IMR-90 (cell line): ENCODE data around the gene FAM199X. TPM values are rescaled to one million over a fixed set of nuclear protein-coding genes. Genes with fewer than 3 reads are reported as not detected.

Experiments
- ATAC-seq: fragments of 200-7000 bp; cut with Tn5 transposase; 2 replicates; pipeline ENCODE4 v1.9.1; 2020; ENCODE audit warnings: low read depth, mild to moderate bottlenecking, moderate library complexity
- BruUV-seq: library from RNA; stranded (reverse); fragments of 400-500 nt; replicated peaks from 2 replicates; lab custom pipeline; 2021; lab: Mats Ljungman, UMichigan
- CTCF ChIA-PET: fragments of 300-600 bp; formaldehyde crosslinking; extraction: SDS; loops from one replicate; lab custom pipeline; 2021; ENCODE audit warnings: antibody characterized with exemption; lab: Yijun Ruan, JAX
- POLR2A ChIA-PET: fragments of 300-600 bp; sonication (Branson Sonifier 250); formaldehyde crosslinking; loops from one replicate; lab custom pipeline; 2022; ENCODE audit warnings: antibody characterized with exemption; ENCODE audit not compliant: unreplicated experiment; lab: Charles Lee
- DNase-seq: peaks from one replicate; pipeline ENCODE4 v3.0.0; 2013
- H2AFZ ChIP-seq: replicated peaks from 2 replicates; pipeline ENCODE3; 2013; ENCODE audit warnings: low read length, mild to moderate bottlenecking; ENCODE audit not compliant: poor library complexity
- H2AK5ac ChIP-seq: 2 replicates; pipeline ENCODE4 v1.6.1; 2013; ENCODE audit warnings: low read depth, low read length, inconsistent platforms
- H2AK9ac ChIP-seq: replicated peaks from 2 replicates; pipeline ENCODE3; 2013; ENCODE audit warnings: mild to moderate bottlenecking, low read depth, low read length, moderate library complexity; ENCODE audit not compliant: poor library complexity
- H2BK120ac ChIP-seq: 2 replicates; pipeline ENCODE4 v1.6.1; 2013; ENCODE audit warnings: low read depth, low read length, inconsistent platforms
- H2BK15ac ChIP-seq: 3 replicates; pipeline ENCODE4 v1.6.1; 2013; ENCODE audit warnings: low read depth, low read length, inconsistent platforms
- H2BK20ac ChIP-seq: 2 replicates; pipeline ENCODE4 v1.6.1; 2013; ENCODE audit warnings: low read depth, mild to moderate bottlenecking, inconsistent platforms, low read length, moderate library complexity
- H2BK5ac ChIP-seq: 2 replicates; pipeline ENCODE4 v1.6.1; 2013; ENCODE audit warnings: mild to moderate bottlenecking, low read depth, low read length, inconsistent platforms; ENCODE audit not compliant: poor library complexity, severe bottlenecking
- H3K14ac ChIP-seq: replicated peaks from 2 replicates; pipeline ENCODE4 v1.6.1; 2013; ENCODE audit warnings: low read depth, low read length, inconsistent platforms
- H3K18ac ChIP-seq: 2 replicates; pipeline ENCODE4 v1.6.1; 2013; ENCODE audit warnings: low read depth, low read length, control low read depth
- H3K23ac ChIP-seq: 2 replicates; pipeline ENCODE4 v1.6.1; 2013; ENCODE audit warnings: low read depth, low read length, inconsistent platforms
- H3K27ac ChIP-seq: 2 replicates; pipeline ENCODE4 v1.5.1; 2013; ENCODE audit warnings: mild to moderate bottlenecking, control low read depth, low read length; ENCODE audit not compliant: insufficient read depth
- H3K27me3 ChIP-seq: 2 replicates; pipeline ENCODE4 v1.6.1; 2013; ENCODE audit warnings: low read length; ENCODE audit not compliant: control insufficient read depth, insufficient read depth
- H3K36me3 ChIP-seq: 2 replicates; pipeline ENCODE4 v1.6.1; 2013; ENCODE audit warnings: low read length, mixed read lengths; ENCODE audit not compliant: control insufficient read depth, insufficient read depth
- H3K4ac ChIP-seq: 2 replicates; pipeline ENCODE4 v1.6.1; 2013; ENCODE audit warnings: low read depth, low read length, inconsistent platforms
- H3K4me1 ChIP-seq: 2 replicates; pipeline ENCODE4 v1.6.1; 2013; ENCODE audit warnings: low read length, mixed read lengths; ENCODE audit not compliant: control insufficient read depth, insufficient read depth
- H3K4me2 ChIP-seq: 2 replicates; pipeline ENCODE4 v1.6.1; 2013; ENCODE audit warnings: low read depth, mild to moderate bottlenecking, control low read depth, low read length, moderate library complexity
- H3K4me3 ChIP-seq: 2 replicates; pipeline ENCODE4 v1.5.1; 2013; ENCODE audit warnings: low read depth, mild to moderate bottlenecking, control low read depth, low read length, moderate library complexity; ENCODE audit not compliant: insufficient read depth
- H3K56ac ChIP-seq: 2 replicates; pipeline ENCODE4 v1.6.1; 2013; ENCODE audit warnings: low read length, inconsistent platforms; ENCODE audit not compliant: insufficient read depth; ENCODE audit errors: extremely low read depth
- H3K79me1 ChIP-seq, 2 experiments: 2 replicates each; pipeline ENCODE4 v1.6.1; 2013; ENCODE audit warnings: low read length in 2 of 2, inconsistent platforms in 1 of 2, low read depth in 1 of 2
- H3K9ac ChIP-seq: 2 replicates; pipeline ENCODE4 v1.6.1; 2013; ENCODE audit warnings: low read depth, low read length, control low read depth
- H3K9me1 ChIP-seq: 2 replicates; pipeline ENCODE4 v1.6.1; 2013; ENCODE audit warnings: low read length, inconsistent platforms; ENCODE audit not compliant: insufficient read depth
- H3K9me3 ChIP-seq: 2 replicates; pipeline ENCODE4 v1.6.1; 2013; ENCODE audit warnings: low read length; ENCODE audit not compliant: control insufficient read depth, insufficient read depth
- H4K20me1 ChIP-seq: 2 replicates; pipeline ENCODE4 v1.6.1; 2013; ENCODE audit warnings: low read length, inconsistent platforms; ENCODE audit not compliant: insufficient read depth
- H4K5ac ChIP-seq: 2 replicates; pipeline ENCODE4 v1.6.1; 2013; ENCODE audit warnings: mild to moderate bottlenecking, low read depth, low read length, control low read depth
- H4K8ac ChIP-seq, 2 experiments: 2 replicates each; pipeline ENCODE4 v1.6.1; 2013; ENCODE audit warnings: low read depth in 2 of 2, low read length in 2 of 2, control low read depth in 1 of 2, inconsistent platforms in 1 of 2
- H4K91ac ChIP-seq: 2 replicates; pipeline ENCODE4 v1.6.1; 2013; ENCODE audit warnings: low read depth, low read length, inconsistent platforms; ENCODE audit not compliant: insufficient read depth
- BHLHE40 ChIP-seq: fragments of 150-350 bp; IDR thresholded peaks from 2 replicates; pipeline ENCODE4 v1.6.1; 2016; ENCODE audit warnings: mild to moderate bottlenecking, low read depth, low read length
- CEBPB ChIP-seq: IDR thresholded peaks from 2 replicates; pipeline ENCODE4 v1.6.1; 2012; ENCODE audit warnings: low read depth, low read length, improper control_type of control experiment
- CHD1 ChIP-seq: IDR thresholded peaks from 2 replicates; pipeline ENCODE4 v1.6.1; 2012; ENCODE audit warnings: low read depth, low read length, improper control_type of control experiment
- FOS ChIP-seq: fragments of 150-350 bp; IDR thresholded peaks from 2 replicates; pipeline ENCODE4 v1.6.1; 2016; ENCODE audit warnings: low read depth, low read length
- MAFK ChIP-seq: IDR thresholded peaks from 2 replicates; pipeline ENCODE4 v1.6.1; 2012; ENCODE audit warnings: low read depth, low read length, improper control_type of control experiment
- MAZ ChIP-seq: IDR thresholded peaks from 2 replicates; pipeline ENCODE4 v1.6.1; 2012; ENCODE audit warnings: low read depth, mild to moderate bottlenecking, low read length, improper control_type of control experiment, moderate library complexity, borderline replicate concordance
- MXI1 ChIP-seq: IDR thresholded peaks from 2 replicates; pipeline ENCODE4 v1.6.1; 2012; ENCODE audit warnings: low read depth, mild to moderate bottlenecking, low read length, moderate library complexity, borderline replicate concordance
- NFE2L2 ChIP-seq: fragments of 150-350 bp; IDR thresholded peaks from 2 replicates; pipeline ENCODE4 v1.6.1; 2016; ENCODE audit warnings: low read depth, mild to moderate bottlenecking, low read length
- POLR2A ChIP-seq: IDR thresholded peaks from 2 replicates; pipeline ENCODE4 v1.6.1; 2012; ENCODE audit warnings: mild to moderate bottlenecking, low read depth, low read length
- RAD21 ChIP-seq: IDR thresholded peaks from 2 replicates; pipeline ENCODE4 v1.6.1; 2012; ENCODE audit warnings: low read length, improper control_type of control experiment
- SMC3 ChIP-seq: fragments of 150-350 bp; IDR thresholded peaks from 2 replicates; pipeline ENCODE4 v1.6.1; 2016; ENCODE audit warnings: low read depth, mild to moderate bottlenecking, antibody characterized with exemption, low read length, moderate library complexity
- WGBS, 2 experiments: methylation state at CpG; one replicate each; pipeline versions ENCODE4 v1.1.5 to v1.1.7; 2013; ENCODE audit warnings: missing lambda C conversion rate in 2 of 2; ENCODE audit not compliant: insufficient read length in 1 of 2; ENCODE audit errors: extremely low coverage in 2 of 2; 5-methylcytosine and 5-hydroxymethylcytosine counted together
- dilution Hi-C: fragments of 300-500 bp; cut with HindIII; formaldehyde crosslinking; loops from one replicate; pipeline ENCODE4 v1.14.3; 2018; ENCODE audit warnings: low sequenced_read_pairs; ENCODE audit not compliant: unreplicated experiment
- in situ Hi-C: fragments of 300-500 bp; cut with MboI; formaldehyde crosslinking; loops from 3 replicates; pipeline ENCODE4 v1.14.3; 2019; ENCODE audit warnings: low sequenced_read_pairs, inconsistent platforms, mixed read lengths
- intact Hi-C: fragments of 100-400 bp; cut with micrococcal nuclease; formaldehyde crosslinking; loops from 2 replicates; pipeline ENCODE4 v1.10.0; 2022
- polyA plus RNA-seq, 3 experiments: library from polyadenylated mRNA; depleted of rRNA; stranded (reverse); fragments of >200 nt; gene quantifications; 2 replicates each; pipeline ENCODE4 v1.2.3, GENCODE V29; 2012; ENCODE audit warnings: low replicate concordance in 1 of 3
- total RNA-seq: library from RNA; depleted of rRNA; stranded (reverse); fragments of >200 nt; gene quantifications from 2 replicates; pipeline ENCODE4 v1.2.3, GENCODE V29; 2012
- TF ChIP-seq, protein P1 (sequence below): conservative IDR thresholded peaks from 2 replicates; pipeline ENCODE4 v1.5.1; 2012; ENCODE audit warnings: mild to moderate bottlenecking, low read depth, low read length, improper control_type of control experiment
- TF ChIP-seq, protein P2 (sequence below): fragments of 150-350 bp; IDR thresholded peaks from 2 replicates; pipeline ENCODE4 v1.6.1; 2017; ENCODE audit warnings: mild to moderate bottlenecking, antibody characterized with exemption, low read length, low read depth

Gene FAM199X
- total and polyA plus RNA-seq, 2 of the 4 experiments (the other 2 are of a cell fraction), result 4.0 to 13.8 TPM

DNA sequence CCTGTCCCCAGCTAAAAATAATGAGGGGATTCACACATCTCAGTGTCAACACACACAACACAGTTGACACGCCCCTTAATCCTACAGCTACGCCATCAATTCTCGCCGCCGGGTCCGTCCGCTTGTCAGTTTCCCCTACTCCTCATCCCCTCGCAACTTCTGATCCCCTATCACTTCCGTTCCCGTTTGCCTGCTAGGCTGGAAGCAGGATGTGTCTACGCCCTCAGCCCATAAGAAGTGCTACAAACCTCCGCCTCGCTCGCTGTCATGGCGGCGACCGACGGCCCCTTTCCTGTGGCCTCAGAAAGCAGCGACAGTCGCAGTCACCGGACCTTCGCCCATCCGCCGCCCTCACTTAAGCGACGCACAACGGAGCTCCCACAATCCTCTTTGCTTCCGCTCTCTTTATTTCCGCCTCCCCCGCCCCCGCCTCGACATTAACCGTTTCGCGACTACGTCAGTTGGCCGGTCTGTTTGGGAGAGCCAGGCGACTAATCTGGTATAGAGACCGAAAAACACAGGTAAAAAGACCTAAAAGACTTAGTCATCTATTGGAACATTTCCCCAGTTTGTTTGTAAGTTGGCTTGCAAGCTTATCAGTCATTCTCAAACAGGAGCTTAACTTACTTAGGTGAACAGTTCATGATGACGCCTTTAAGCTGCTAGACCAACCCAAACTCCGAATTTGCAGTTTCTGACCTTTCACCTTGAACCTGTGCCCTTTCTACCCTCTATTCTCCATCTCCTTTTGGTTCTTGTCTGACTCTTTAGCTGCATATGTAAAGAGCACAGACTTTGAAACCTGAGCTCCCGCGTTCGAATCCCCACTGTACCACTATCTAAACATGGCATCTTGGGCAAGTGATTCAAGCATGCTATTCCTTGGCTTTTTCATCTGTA, 9.4 kb upstream of the FAM199X start, which contains the start of gene SLC25A53:
SLC25A53 (minus strand) TSS at position 380 of the 900 bp plus-strand sequence. CDS start 51,752 bp downstream, outside the sequence.
- H2BK120ac ChIP-seq, result peak within 1 kb of the TSS; percentile 59; the same call in 1 of the 2 replicates
- H4K5ac ChIP-seq, result peak within 1 kb of the TSS; percentile 98
- peak within 1 kb of the TSS; percentile 67 for H3K56ac ChIP-seq
- H3K36me3 ChIP-seq, result no peaks in the 10 kb centered on the region
- H3K4me2 ChIP-seq, result peak within 1 kb of the TSS; percentile 88
- peak; percentile 96 for ATAC-seq
- DNase-seq, result peak; percentile 71
- ChIA-PET POLR2A (no interaction called here), CTCF (interaction anchor here (0.8 kb wide), 1 partner anchor 39 kb away, joined by 5 read pairs; no protein-coding TSS in a partner anchor)
- peak within 1 kb of the TSS; percentile 56 for H4K91ac ChIP-seq
- no peak within 1 kb of the TSS for H2AK5ac ChIP-seq
- H2BK5ac ChIP-seq, result peak within 1 kb of the TSS; percentile 97
- no peaks in the 10 kb centered on the region for H3K9me1 ChIP-seq
- peak within 1 kb of the TSS; percentile 63 for H3K4ac ChIP-seq
- intact Hi-C loops, result no loop called here
- peak within 1 kb of the TSS; percentile 97 for H3K4me3 ChIP-seq
- peak within 1 kb of the TSS; percentile 93 for H3K9ac ChIP-seq
- dilution Hi-C loops, result no loop called here
- no peak within 1 kb of the TSS; the same call in 1 of the 2 replicates for H2BK20ac ChIP-seq
- peak within 1 kb of the TSS; percentile 70 to 95 for H4K8ac ChIP-seq
- H3K23ac ChIP-seq, result no peak within 1 kb of the TSS
- 0 out of 4 replicates have a peak, but pooled peaks cover 0 to under 1% of the 10 kb centered on the region in 2 experiments for H3K79me1 ChIP-seq
- no peaks in the 10 kb centered on the region for H3K27me3 ChIP-seq
- BruUV-seq, result no TSS peak
- H3K18ac ChIP-seq, result peak within 1 kb of the TSS; percentile 77
- TF ChIP-seq CEBPB (no peak), FOS (no peak), BHLHE40 (no peak), POLR2A (peak; percentile 73), RAD21 (no peak), MAZ (0 out of 2 replicates have a peak, but pooled peaks have one; percentile 54), MXI1 (0 out of 2 replicates have a peak, but pooled peaks have one; percentile 10), NFE2L2 (no peak), MAFK (no peak), SMC3 (no peak), CHD1 (no peak)
- TF ChIP-seq, protein P1, sequence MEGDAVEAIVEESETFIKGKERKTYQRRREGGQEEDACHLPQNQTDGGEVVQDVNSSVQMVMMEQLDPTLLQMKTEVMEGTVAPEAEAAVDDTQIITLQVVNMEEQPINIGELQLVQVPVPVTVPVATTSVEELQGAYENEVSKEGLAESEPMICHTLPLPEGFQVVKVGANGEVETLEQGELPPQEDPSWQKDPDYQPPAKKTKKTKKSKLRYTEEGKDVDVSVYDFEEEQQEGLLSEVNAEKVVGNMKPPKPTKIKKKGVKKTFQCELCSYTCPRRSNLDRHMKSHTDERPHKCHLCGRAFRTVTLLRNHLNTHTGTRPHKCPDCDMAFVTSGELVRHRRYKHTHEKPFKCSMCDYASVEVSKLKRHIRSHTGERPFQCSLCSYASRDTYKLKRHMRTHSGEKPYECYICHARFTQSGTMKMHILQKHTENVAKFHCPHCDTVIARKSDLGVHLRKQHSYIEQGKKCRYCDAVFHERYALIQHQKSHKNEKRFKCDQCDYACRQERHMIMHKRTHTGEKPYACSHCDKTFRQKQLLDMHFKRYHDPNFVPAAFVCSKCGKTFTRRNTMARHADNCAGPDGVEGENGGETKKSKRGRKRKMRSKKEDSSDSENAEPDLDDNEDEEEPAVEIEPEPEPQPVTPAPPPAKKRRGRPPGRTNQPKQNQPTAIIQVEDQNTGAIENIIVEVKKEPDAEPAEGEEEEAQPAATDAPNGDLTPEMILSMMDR, result no peak
- TF ChIP-seq, protein P2, sequence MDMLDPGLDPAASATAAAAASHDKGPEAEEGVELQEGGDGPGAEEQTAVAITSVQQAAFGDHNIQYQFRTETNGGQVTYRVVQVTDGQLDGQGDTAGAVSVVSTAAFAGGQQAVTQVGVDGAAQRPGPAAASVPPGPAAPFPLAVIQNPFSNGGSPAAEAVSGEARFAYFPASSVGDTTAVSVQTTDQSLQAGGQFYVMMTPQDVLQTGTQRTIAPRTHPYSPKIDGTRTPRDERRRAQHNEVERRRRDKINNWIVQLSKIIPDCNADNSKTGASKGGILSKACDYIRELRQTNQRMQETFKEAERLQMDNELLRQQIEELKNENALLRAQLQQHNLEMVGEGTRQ, result no peak
- H3K4me1 ChIP-seq, result no peaks in the 10 kb centered on the region
- no peaks in the 10 kb centered on the region for H3K9me3 ChIP-seq
- peak within 1 kb of the TSS; percentile 70; the same call in 1 of the 2 replicates for H3K14ac ChIP-seq
- peak within 1 kb of the TSS; percentile 98 for H3K27ac ChIP-seq
- H2AK9ac ChIP-seq, result peak within 1 kb of the TSS; percentile 80
- H2AFZ ChIP-seq, result peak within 1 kb of the TSS; percentile 96
- no peaks in the 10 kb centered on the region for H4K20me1 ChIP-seq
- WGBS, 2 experiments, result 28% methylated on average over 15 of the region's 44 CpGs; no CpG with 5 or more reads in 1 of the 2 experiments
- H2BK15ac ChIP-seq, result no peak within 1 kb of the TSS; the same call in 2 of the 3 replicates
- in situ Hi-C loops, result no loop called here
